GM21423 (cell line): Measurements from ENCODE around the gene HCN1.
"Not testable (repeated sequence)": the region's sequence is repeated elsewhere in the genome, so short reads cannot be mapped to it uniquely, and the experiment has no call there.

Source experiments
- ATAC-seq: cut with Tn5 transposase; IDR thresholded peaks from one replicate; pipeline ENCODE4 v1.9.1; 2021; ENCODE audit warnings: mild to moderate bottlenecking, moderate library complexity; ENCODE audit not compliant: unreplicated experiment

Gene HCN1

DNA sequence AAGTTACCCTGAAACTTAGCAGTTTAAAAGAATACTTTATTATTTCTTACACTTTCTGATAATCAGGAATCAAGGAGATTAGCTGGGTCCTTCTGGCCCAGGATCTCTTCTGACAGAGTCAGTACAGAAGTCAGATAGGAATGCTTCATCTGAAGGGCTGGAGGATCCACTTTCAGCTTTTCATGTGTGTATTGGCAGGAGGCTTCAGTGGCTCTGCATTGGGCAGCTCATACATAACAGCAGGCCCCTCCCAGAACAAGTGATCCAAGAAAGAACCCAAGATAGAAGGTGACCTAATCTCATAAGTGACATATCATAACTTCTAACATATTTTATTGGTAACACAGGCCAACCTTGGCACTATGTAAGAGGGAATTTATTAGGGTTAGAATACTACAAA, 258.4 kb downstream of the HCN1 start:
- no peak for ATAC-seq

DNA sequence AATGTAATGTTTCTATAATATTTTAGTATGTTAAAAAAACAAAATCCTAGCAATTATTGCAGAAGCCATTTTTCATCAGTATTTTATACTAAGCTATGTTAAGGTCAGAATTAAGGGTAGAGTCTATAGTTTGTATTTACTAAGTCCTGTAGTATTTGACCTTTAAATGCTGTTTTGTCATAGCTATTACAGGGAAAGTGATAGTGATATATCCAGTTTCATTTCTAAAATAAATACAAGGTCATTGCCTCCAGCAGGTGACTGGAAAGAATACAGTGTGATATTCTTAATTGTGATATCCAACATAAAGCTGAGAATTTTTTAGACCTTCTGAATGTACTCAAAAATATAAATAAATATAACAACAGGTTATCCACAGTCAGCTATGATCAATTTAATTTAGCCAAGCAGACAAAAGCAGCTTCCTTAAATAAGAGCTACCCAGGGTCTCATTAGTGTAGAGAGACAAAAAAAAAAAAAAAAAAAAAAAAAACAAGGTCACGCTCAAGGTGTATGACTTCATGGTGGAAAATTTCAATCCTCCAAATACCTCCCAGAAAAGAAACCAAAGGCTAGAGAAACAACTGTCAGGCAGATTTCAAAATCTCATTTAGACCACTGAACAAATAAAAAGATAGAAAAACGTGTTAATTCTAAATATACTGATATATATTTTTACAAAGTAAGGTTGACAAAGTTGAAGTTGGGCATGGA, 278.7 kb downstream of the HCN1 start:
- no peak for ATAC-seq

DNA sequence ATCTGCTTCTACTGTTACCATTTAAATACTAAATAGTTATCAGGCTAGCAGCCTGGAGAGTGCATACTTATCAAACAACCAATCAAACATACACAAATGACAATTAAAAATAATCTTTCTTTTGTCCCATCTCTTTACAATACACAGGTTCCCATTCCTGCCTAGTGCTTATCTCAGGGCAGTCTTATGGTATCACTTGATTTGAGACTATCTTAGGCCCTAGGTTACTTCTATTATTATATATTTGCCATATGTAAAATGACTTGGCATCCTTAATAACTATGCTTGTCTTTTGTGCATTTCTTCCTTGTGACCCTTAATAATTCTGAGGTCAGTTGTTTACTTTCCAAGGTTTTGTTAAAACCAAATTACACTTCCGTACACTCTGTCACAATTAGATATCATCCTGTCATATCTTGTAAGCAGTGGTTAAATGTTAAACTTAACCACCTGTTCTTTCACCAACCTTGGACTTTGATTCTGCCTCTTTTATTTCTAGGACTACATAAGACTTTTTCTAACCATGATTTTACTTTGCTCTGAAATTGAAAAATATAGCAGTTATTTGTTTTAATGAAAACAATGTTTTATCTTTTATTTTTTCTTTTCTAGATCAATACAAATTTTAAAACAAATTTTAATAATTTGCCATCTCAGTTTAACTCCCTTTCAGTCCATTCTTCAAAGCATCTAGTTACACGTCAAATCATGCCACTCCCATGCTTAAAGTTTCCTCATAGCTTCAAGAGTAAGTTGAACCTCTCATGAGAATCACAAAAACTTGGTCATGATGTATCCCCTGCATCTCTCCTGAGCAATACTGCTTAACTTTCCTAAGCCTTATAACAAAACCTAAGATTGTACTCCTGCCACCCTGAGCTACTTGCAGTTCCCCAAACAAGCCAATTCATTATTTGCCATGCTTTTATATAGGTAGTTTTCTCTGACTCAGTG, 281.3 kb downstream of the HCN1 start:
- ATAC-seq, result no peak

DNA sequence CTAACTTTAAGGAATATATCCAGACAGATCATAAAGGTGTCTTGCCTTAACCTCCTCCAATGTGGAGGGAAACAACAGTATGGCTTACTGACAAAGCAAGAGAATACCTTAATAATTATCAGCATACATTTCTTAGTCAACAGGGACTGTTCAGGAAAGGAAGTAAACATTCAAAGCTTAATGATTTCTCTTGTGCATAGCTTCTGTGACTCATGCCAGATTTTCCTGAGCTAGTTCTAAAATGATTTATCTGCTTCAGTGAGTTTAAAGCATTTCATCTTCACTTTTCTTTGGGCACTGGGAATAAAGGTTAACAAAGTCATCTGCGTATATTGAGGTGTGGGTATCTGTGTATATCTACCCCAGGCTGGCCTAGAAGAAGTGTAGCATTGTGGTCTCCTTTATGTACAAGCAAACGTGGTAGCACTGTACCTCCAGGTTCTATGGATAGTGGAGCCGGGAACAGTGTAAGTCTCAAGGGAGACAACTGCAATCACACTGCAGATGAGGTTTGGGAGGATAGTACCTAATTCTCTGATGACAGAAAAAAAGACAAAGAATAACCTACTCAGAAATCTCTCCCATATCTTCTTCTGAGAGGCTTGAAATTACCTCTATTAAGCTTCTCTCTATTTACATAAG, 284.1 kb downstream of the HCN1 start:
- ATAC-seq, result no peak

DNA sequence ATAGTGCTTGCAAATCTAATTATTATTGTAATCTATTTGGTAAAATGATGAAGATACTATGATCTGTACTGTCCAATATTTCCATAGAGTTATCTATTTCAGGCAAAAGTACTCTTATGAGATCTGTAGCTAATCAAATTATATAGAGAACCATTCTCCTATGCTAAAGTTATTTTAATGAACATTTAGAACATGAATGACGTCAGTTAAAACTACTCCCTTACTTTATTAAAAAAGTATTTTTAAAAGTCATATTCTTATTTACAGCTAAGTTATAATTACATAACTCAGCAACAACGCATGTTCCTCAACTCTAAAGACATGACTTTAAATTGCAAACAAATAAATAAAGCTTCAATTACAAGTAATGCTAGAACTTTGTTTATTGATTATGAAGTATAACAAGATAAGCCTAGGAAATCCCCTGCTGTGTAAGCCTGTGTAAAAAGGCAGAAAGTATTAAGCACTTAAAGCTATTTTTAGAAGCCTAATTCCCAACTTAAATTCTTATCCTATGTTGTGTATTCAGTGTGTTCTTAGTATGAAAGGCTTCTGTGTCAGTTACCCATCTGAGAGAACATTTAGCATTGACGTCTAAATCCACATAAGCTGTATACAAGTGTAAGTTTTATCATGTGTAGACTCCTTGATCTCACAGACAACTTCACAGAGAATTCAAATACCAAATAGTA, 285.7 kb downstream of the HCN1 start:
- ATAC-seq, result no peak

DNA sequence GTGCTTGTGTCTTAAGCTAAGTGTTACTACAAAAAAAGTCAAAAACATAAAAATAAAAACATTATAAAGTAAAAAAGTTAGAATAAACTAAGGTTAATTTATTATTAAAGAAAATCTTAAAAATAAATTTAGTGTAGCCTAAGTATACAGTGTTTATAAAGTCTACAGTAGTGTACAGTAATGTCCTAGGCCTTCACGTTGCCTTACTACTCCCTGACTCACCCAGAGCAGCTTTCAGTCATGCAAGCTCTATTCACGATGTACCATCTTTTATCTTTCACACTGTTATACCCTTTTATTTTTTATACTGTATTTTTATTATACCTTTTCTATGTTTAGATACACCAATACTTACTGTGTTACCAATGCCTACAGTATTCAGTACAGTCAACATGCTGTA, 288.1 kb downstream of the HCN1 start:
- no peak for ATAC-seq

DNA sequence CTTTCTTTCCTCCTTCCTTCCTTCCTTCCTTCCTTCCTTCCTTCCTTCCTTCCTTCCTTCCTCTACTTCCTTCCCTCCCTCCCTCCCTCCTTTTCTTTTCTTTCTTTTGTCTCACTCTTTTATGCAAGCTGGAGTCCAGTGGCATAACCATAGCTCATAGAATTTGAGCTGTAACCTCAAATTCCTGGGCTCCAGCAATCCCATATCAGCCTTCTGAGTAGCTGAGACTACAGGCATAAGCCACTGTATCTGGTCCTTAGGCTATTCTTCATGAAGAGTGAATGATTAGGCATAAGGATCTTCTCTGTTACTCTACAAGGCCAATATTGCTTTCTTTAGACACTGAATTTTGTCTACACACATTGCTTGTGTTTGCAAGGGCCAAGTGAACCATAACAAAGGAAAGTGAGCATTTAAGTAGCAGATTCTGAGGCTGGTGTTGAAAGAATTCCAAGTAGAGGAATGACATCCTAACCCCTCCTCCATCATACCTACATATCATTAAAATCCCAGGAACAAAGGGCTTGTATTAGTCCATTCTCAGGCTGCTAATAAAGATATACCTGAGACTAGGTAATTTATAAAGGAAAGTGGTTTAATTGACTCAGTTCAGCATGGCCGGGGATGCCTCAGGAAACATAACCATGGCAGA, 293.2 kb downstream of the HCN1 start:
- no peak for ATAC-seq

DNA sequence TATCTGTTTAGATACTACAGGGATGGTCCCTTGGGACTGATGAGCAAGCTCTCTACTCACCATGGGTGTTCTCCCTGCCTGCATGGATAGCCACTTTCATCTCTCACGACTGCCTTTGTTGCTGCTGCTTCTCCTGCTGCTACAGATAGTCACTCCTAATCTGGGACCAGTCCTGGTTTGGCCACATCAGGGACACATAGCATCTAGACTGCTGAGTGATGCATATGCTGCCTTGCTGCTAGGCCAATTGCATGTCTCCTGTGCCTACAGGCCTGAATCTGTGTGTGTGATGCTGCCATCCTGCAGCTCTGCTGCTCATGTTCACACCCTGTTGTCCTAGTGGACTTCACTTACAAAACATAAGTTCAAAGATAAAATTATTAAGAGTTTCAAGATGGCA, 297.1 kb downstream of the HCN1 start:
- no peak for ATAC-seq

DNA sequence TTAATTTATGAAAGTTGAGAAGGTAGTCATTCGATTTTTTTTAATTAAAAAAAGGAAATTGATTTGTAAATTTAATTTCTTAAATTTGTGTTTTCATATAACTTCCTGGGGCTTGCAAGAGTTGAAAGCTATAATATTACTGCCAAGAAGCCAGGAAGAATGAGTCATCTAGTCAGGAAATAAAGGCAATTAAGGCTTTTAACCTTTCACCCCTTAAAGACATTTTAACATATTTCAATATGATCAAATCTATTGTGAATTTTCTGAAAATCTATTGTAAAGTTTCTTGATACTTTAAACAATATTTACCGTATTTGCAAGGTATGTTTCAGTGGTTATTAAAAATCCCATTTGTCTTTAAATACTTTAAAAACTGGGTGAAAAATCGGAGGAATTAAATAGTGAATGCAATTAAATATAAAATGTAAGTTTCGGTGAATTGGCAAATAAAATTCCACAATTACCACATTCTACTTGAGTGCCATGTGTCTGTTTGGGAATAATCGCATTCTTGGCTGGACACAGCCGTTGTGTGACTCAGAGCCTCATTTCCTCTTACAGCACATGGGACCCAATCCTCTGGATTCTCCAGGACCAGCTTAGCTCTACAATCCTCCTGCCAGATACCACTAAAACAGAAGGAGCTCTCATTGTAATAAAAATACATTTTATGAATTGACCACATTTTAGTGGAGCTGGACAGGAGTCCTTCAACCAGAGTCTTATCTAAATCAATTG, 310.7 kb downstream of the HCN1 start:
- no peak for ATAC-seq

DNA sequence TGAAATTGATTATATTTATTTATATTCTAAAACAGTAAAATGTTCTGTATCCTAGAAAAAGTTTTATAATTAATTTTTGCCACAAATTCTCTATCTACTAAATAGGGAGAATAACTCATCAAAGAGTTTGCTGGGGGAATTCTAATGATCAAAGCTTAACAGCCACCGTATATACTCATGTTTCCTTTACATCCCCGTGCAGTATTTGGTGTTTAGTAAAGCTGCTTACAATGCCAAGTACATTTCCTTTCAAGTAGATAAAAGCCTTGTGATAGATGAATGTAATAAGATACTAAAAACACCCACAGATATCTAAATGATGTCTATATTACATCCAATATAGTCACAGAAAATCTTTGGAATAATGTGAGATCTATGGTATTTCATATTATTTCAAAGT, 312.2 kb downstream of the HCN1 start:
- no peak for ATAC-seq

DNA sequence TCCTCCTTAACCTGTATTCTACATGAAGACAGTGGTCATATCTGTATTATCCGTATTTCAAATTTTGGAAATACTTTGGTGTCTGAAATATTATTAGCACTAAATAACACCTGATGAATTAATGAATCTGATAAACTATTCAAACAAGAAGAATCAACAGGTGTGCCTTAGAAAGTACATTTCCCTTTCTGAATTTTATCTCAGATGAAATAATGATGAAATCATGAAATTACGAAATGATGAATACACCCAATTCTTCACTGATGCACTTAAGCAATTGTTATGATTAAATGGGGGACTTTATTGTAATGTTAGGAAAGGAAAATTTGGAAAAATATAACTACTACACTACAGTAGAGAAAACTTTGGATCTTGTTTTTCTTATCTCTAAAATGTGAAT, 313.6 kb downstream of the HCN1 start:
- no peak for ATAC-seq

DNA sequence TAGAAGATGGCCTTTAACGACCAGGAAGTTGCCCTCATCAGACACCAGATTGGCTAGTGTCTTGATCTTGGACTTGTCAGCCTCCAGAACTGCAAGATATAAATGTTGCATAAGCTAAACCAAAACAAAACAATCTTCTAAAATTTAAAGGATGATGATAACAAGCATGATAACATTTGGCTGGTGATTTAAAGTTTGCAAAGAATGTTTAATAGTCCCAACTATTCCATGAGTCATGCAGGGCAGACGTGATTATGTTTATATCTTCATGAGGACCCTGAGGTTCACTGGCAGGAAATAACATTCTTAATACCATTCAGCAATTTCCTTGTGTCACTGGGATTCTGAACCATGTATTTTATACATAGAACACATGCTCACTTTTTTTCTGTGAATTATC, 319.8 kb downstream of the HCN1 start:
- no peak for ATAC-seq

DNA sequence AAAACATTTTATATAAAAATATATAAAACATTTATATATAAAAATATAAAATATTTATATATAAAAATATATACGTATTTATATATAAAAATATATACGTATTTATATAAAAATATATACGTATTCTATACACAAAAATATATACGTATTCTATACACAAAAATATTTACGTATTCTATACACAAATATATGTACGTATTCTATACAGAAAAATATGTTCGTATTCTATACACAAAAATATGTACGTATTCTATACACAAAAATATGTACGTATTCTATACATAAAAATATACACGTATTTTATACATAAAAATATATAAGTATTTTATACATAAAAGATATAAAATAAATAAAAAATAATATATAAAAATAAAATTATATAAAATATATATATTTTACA, 323.6 kb downstream of the HCN1 start:
- ATAC-seq, result no peak

DNA sequence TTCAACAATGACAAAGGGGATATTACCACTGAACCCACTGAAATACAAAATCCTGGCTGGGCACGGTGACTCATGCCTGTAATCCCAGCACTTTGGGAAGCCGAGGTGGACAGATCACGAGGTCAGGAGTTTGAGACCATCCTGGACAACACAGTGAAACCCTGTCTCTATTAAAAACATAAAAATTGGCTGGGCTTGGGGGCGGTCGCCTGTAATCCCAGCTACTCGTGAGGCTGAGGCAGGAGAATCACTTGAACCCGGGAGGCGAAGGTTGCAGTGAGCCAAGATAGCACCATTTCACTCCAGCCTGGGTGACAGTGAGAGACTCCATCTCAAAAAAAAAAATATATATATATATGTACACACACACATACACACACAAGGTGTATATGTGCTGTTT, 324.8 kb downstream of the HCN1 start:
- not testable (repeated sequence) for ATAC-seq

DNA sequence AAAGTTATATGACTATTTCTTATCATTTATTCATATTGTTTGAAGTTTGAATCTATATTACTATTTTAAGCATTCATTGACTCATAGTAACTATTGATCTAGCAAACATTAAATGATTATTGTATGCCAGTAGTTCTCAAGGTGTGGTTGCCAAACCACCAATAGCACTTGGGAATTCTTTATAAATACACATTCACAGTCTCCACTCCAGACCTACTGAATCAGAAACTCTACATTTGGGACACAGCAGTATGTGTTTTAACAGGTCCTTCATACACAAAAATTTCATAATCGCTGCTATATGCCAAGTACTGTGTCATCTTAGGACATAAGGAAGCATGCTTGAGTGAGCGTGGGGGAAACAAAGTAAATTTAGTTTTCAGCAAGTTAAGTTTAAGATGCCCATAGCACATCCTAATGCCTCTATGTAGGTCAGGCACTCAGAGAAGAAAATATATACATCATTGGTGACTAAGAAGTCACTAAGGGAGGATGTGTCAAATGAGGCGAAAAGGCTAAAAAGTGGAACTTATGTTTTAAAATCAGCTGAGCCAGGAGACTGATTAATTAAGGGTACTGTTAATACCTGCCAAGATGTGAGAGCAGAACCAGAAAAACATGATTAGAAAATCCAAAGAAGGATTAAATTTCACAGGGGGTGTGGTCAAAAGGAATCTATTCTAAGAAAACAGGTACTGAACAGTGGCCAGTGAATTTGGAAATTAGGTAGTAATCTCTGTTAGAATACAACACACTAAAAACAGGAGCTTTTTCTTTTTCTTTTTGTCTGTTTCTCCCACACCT, 340.8 kb downstream of the HCN1 start:
- ATAC-seq, result no peak

DNA sequence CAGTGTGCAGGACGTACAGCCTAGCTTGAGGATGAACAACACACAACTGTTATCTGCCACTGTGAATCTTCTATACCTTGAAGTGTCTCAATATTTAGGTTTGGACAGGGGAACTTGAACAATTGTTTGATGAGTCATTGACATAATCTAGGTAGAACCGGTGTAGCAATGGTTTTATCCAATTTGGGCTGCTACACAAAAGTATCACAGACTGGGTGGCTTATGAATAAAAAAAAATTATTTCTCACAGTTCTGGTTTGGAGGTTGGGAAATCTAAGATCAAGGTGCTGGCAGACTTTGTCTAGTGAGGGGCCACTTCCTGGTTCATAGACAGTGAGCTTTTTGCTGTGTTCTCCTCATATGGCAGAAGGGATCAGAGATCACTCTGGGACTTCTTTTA, 359.7 kb downstream of the HCN1 start:
- no peak for ATAC-seq

DNA sequence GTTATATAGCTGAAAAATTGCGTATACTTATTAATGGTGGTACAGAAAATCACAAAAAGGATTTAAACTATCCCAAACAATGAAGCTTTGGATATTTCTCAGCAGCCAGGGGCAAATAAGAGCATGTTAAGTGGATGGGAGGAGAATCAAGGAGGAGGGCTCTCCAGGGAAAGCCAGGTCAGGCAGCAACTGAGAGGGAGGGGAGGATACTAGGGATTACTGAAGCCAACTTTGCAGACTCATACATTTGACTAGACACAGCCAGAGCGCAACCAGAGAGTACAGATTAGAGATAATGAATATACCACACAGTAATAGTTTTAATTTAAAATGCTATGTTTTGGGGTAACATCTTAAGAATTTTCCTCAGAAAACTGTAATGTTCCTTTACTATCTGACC, 360.2 kb downstream of the HCN1 start:
- ATAC-seq, result no peak

DNA sequence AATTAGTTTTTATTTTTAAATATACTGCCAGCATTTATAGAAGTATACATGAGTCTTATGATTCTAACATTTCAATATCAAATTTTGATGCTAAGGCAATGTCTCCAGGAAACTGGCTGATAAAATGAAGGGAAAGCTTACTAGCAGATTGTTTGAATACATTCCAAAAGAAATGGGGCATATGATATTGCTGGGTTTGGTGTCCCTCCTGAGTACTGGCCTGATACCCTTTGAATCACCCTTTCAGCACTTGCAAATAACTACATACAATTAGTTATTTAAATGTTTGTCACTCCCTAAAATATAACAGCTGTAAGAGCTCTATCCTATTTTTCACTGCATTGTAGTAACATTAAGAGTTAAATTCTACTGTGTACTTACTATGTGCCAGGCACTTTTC, 360.8 kb downstream of the HCN1 start:
- ATAC-seq, result no peak

DNA sequence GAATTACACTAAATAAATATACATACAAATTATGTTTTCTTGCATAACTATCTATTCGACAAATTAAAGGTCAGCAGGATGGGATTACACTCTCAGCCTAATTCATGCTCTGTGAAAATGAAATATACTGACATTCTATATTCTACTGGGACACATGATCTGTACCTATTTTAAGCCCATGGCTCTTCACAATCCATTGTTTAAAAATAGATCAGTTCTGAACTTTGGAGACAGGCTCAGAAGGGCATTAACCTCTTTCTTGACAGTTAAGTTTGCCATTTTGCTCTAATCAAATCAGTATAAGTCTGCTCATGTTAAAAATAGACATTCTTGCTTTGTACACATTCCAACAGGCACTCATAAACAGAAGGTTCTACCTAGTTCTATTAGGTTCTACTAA, 361.2 kb downstream of the HCN1 start:
- no peak for ATAC-seq
